NCI-H446 (cell line): Measurements from ENCODE around the gene RDM1.
"Not testable (repeated sequence)": the region's sequence is repeated elsewhere in the genome, so short reads cannot be mapped to it uniquely, and the experiment has no call there.

Experiments used
- DNase-seq, 2 experiments: peaks; one replicate each; lab custom pipeline; 2025; lab: John Stamatoyannopoulos, UW

RDM1 gene

DNA sequence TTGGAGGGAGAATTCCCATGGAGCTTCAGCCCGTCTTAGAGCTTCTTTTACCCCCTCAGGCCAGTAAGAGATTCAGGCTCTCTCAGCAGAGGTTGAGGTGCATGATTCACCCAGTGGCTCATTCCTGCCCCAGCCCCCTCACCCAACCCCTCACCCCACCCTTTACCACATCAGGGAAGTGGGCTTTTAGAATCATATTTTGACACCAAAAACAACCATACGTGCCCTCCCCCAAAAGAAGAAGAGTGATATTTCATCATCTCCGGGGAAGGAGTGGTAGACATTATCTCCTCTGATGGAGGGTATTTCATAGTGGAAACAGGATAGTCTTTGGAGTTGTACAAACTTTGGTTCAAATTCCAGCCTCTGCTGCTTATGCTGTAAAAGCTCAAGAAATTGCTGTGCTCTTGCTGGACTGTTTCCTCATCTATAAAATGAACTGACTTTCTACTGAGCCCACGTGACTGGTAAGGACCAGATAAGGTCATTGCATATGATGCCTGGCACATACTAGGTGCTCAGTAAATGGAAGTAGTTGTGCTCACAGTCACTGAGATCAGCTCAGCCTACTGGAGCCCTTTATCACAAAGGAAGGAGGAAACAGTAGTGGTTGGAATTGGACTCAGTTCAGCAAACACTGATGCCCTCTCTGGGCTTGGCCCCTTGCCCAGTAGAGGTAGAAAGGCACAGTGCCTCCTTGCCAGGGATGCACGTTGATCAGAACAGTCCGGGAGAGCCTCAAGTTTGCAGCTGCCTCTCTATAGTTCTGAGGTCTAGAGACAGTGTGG, 32.1 kb downstream of the RDM1 start:
- peak in 1 of 2 experiments; percentile 56 for DNase-seq

DNA sequence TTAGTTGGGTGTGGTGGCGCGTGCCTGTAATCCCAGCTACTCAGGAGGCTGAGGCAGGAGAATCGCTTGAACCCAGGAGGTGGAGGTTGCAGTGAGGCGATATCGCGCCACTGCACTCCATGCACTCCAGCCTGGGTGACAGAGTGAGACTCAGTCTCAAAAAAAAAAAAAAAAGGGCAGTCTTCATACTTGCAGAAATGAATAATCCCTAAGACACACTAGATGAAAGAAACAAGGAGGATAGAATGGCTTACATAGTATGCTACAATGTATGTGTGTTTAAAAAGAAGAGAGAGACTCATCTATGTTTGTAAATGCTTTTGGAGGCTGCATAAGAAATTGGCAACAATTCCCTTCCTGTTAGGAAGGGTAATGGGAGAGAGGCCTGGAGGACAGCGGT, 32.8 kb downstream of the RDM1 start:
- not testable (repeated sequence) for DNase-seq

DNA sequence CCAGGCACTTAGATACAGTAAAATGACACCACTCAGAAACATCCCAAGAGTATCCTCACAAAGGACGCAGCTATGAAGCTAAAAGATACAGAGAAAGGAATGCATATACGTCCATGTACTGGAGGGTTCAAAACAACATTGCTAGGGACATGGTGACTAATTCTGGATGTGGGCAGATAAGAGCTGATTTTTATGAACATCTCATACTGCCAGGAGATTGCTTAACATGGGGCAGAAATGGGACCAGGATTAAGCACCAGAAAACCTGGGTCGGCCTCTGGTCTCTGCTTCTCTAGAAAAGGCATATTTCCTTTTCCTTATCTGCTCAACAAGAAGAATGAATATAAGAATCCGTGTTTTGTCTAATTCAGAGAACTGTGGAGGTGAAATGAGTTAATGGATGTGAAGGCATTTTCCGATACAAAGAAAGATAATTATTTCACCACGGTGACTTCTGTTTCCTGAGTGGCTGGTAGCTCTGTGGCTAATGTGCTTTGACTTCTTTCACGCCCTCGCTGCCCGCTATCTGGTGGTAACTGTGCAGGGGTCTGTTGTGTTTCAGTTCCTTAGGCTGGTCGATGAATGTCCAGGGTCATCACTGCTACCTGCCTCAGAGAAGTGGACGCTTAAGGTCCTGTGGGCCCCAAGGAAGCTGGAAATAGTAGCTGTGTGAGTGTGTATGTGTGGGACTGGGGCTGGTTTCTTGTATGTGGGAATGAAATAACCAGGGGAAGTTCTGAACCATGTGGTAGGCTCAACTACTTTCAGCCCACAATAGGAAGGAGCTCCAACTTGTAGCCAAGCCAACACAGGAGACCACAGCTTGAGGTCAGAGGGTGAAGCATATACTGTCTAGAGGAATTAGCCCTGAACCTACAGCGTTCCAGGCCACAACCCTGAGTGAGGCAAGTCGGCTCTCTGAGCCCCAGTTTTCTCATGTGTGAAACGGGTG, 34.7 kb downstream of the RDM1 start:
- DNase-seq, result no peak

GRCh38 chr17:35894206-35894605, 36.4 kb downstream of the RDM1 start:
- no peak for DNase-seq

- no peak for DNase-seq
These were observed 36.8 kb downstream of the RDM1 start for GRCh38 chr17:35893751-35894150.

DNA sequence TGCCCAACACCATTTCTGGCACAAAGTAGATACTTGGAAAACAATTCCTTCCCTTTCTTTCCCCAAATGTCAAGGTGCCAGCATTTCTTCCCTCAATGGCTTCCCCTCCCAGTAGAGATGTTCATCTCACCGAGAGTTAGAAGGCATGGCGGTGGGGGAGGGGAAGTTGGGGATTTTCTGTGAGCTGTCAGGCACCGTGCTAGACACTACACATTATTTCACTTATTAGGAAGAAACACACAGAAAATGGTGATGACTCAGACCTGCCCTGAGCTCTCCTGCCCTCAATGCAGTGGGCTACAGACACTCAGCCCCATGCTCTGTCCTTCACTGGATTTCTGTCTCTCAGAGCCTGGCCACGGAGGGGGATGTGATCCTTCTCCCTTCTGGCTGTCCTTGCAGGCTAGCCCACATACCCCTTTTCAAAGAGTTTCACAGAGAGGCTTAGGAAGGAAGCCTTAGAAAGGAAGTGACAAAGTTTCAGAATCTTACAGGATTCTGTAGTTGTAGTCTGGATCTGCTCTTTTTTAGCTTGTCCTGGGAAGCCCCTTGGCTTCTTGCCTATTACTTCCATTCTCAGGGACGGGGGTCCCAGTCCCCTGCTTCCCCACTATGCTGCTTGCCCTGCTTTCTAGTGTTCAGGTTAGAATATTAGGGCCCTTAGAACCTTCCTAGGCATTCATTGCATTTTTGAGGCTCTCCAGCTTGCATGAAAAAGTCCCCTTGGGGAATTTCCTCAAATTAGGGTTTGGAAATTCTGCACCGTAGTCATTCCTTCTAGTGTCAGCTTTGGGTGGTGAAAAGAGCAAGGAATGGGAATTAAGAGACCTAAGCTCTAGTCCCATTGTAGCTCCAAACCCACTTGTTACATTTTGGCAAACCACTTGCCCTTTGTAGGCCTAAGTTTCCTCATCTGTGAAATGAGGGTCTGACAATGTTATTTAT, 38.2 kb downstream of the RDM1 start:
- DNase-seq, result no peak

GRCh38 chr17:35891269-35891668, 39.3 kb downstream of the RDM1 start:
- DNase-seq, result no peak

- no peak for DNase-seq
These were observed 39.8 kb downstream of the RDM1 start for GRCh38 chr17:35890774-35891155.

DNA sequence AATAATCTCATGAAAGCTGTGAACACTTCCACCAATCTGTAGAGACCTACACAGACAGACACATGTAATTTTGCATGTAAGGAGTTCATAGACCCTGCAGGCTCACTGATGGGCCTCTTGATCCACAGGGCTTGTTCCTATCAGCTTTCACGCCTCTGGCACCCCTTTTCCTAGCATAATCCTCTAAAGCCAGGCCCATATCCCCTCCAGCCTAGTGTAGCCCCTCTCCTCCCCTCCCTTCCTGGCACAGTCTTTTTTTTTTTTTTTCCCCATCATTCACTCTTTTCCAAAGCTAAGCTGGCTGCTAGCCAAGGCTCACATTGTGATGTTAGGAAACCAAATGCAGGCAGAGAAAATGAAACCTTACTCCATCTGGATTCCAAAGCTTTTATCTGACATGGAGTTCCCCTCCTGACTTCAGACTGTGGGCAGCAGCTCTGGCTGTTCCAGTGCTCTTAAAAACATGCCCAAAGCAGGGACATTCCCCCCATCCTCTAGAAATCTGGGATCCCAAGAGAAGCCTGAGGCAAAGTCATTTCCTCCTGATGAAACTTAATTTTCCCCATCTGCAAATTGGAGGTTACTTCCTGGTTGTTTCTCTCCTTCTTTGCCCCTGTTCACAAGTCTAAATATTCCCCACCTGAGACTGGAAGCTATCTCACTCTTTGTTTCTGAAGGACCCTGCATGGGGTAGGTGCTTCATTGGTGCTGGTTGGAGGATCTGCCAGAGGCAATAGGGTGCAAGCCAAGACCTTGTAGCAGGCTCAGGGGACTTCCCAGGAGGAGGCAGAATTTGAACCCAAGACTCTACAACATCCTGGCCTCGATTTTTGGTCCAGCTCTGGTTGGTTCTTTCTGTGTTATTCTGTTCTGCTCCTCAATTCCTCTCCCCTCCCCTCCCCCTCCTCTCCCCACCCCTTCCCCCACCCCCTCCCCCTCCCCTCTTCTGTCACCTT, 40.5 kb downstream of the RDM1 start:
- peak; percentile 18 to 65 for DNase-seq

DNA sequence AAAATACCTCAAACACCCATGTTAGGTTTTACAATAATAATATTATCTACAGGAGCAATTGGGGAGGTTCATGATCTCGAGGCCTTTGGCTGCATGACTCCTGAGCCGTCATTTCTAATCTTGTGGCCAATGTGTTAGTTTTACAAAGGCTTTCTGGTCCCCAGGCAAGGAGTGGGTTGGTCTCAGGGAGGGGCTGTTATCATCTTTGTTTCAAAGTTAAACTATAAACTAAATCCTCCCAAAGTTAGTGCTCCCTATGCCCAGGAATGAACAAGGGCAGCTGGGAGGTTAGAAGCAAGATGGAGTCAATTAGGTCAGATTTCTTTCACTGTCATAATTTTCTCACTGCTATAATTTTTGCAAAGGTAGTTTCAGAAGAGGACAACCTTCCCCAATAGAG, 41.3 kb downstream of the RDM1 start:
- no peak for DNase-seq

- DNase-seq, result no peak
These were observed 50.6 kb downstream of the RDM1 start, which contains the start of gene CCL5 for GRCh38 chr17:35879773-35880654. Gene CCL5, minus strand, starts transcription at chr17:35880360.

DNA sequence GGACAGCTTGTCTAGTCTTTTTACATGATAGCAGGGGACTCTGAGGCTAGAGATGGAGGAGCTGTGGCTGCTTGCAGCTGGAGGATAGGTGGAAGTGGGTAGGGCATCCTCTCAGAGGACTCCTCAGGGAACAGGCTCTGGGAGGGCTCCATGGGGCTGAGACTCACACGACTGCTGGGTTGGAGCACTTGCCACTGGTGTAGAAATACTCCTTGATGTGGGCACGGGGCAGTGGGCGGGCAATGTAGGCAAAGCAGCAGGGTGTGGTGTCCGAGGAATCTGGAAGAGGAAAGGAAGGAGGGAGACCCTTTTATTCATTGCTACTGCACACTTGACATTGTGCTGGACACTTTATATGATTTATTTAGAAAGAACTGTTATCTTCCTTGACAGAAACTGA, 52.2 kb downstream of the RDM1 start:
- DNase-seq, result no peak

GRCh38 chr17:35877345-35878029, 53.1 kb downstream of the RDM1 start:
- DNase-seq, result no peak

- no peak for DNase-seq
These were observed 54.0 kb downstream of the RDM1 start for GRCh38 chr17:35876534-35876933.

- no peak for DNase-seq
These were observed 54.8 kb downstream of the RDM1 start for GRCh38 chr17:35875800-35876139.

DNA sequence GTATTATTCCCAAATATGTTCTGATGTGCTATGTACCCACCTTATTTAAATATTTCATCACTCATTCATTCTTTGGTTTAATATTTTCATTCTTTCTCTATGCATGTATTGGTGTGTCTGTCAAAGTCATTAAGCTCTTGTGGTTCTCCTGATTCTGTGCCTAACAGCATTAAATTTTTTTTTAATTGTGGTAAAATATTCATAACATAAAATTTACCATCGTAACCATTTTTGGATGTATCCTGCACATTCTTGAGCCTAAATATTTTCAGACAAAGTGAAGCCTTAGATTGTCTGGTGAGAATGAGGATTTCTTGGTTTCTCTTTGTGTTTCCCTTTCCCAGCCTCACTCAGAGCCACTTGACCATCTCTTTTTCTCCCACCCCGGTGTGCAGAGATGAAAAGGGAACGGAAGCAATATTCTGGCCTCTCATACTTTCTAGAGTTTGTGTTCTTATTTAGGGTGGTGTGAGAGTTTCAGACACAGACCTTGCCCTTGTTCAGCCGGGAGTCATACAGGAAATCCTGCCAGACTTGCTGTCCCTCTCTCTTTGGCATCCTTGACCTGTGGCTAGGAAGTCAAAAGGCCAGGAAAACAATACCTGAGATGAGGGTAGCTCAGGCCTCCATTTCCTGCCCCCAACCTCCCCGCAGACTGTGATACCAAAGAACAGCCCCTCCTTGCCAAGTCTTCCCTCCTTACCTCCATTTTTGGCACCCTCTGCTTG, 55.3 kb downstream of the RDM1 start:
- no peak for DNase-seq

- no peak for DNase-seq
These were observed 58.2 kb downstream of the RDM1 start for GRCh38 chr17:35872196-35872980.
